KMS-11 (cell line): ENCODE results near the gene ARID1B.

Experiments
- H2AFZ ChIP-seq: fragments of 200-600 bp; sonication (generic); 2 replicates; pipeline ENCODE4 v1.6.1; 2016; ENCODE audit warnings: antibody characterized with exemption, mixed run types, low read depth
- H3K27ac ChIP-seq: fragments of 200-600 bp; sonication (generic); 2 replicates; pipeline ENCODE4 v1.6.1; 2016; ENCODE audit warnings: mild to moderate bottlenecking, mixed run types
- H3K27me3 ChIP-seq: fragments of 200-600 bp; sonication (generic); 2 replicates; pipeline ENCODE4 v1.6.1; 2017; ENCODE audit warnings: mild to moderate bottlenecking, low read depth, mixed run types, moderate library complexity; ENCODE audit not compliant: insufficient read depth
- H3K36me3 ChIP-seq: fragments of 200-600 bp; sonication (generic); 2 replicates; pipeline ENCODE4 v1.6.1; 2017; ENCODE audit warnings: mild to moderate bottlenecking, mixed run types; ENCODE audit not compliant: insufficient read depth
- H3K4me1 ChIP-seq: fragments of 200-600 bp; sonication (generic); 2 replicates; pipeline ENCODE4 v1.6.1; 2016; ENCODE audit warnings: mild to moderate bottlenecking, low read depth, mixed run types; ENCODE audit not compliant: poor library complexity, severe bottlenecking
- H3K4me2 ChIP-seq: fragments of 200-600 bp; sonication (generic); 2 replicates; pipeline ENCODE4 v1.7.0; 2016; ENCODE audit warnings: mild to moderate bottlenecking, mixed run types
- H3K4me3 ChIP-seq: fragments of 200-600 bp; sonication (generic); IDR thresholded peaks from 2 replicates; pipeline ENCODE4 v1.6.1; 2017; ENCODE audit warnings: low read depth, low read length, mixed read lengths; ENCODE audit not compliant: insufficient read depth
- H3K79me2 ChIP-seq: fragments of 200-600 bp; sonication (generic); 2 replicates; pipeline ENCODE4 v1.6.1; 2016; ENCODE audit warnings: low read depth, mixed run types; ENCODE audit not compliant: insufficient read depth
- H3K9ac ChIP-seq: fragments of 200-600 bp; sonication (generic); 2 replicates; pipeline ENCODE4 v1.6.1; 2016; ENCODE audit warnings: mild to moderate bottlenecking, mixed run types
- H4K20me1 ChIP-seq: fragments of 200-600 bp; sonication (generic); 2 replicates; pipeline ENCODE4 v1.6.1; 2016; ENCODE audit warnings: mild to moderate bottlenecking, mixed run types; ENCODE audit not compliant: insufficient read depth
- CTCF ChIP-seq: fragments of 200-600 bp; sonication (generic); conservative IDR thresholded peaks from 2 replicates; pipeline ENCODE4 v1.6.1; 2017; ENCODE audit warnings: low read depth, mild to moderate bottlenecking, antibody characterized with exemption, low read length, moderate library complexity, mixed read lengths

Gene ARID1B

GRCh38 chr6:157117431-157118095 lies 340.4 kb downstream of the ARID1B start:
- no peak overlapping the region for H3K4me2 ChIP-seq
- H3K79me2 ChIP-seq: no peaks in the 10 kb centered on the region
- H4K20me1 ChIP-seq: no peaks in the 10 kb centered on the region
- no peak overlapping the region for H3K27ac ChIP-seq
- H3K4me1 ChIP-seq: no peaks in the 10 kb centered on the region
- H3K27me3 ChIP-seq: no peaks in the 10 kb centered on the region
- H3K4me3 ChIP-seq: no peak overlapping the region
- no peak overlapping the region for H2AFZ ChIP-seq
- no peak overlapping the region for H3K9ac ChIP-seq
- 0 out of 2 replicates have a peak, but pooled peaks cover 3% of the 10 kb centered on the region for H3K36me3 ChIP-seq
- TF ChIP-seq CTCF: no peak

GRCh38 chr6:157119502-157120027 lies 342.4 kb downstream of the ARID1B start:
- no peaks in the 10 kb centered on the region for H3K79me2 ChIP-seq
- H3K27me3 ChIP-seq: no peaks in the 10 kb centered on the region
- H2AFZ ChIP-seq: no peak overlapping the region
- 0 out of 2 replicates have a peak, but pooled peaks cover 3% of the 10 kb centered on the region for H3K36me3 ChIP-seq
- no peaks in the 10 kb centered on the region for H3K4me1 ChIP-seq
- no peak overlapping the region for H3K27ac ChIP-seq
- no peak for TF ChIP-seq CTCF
- H4K20me1 ChIP-seq: no peaks in the 10 kb centered on the region
- H3K4me2 ChIP-seq: no peak overlapping the region
- no peak overlapping the region for H3K9ac ChIP-seq
- no peak overlapping the region for H3K4me3 ChIP-seq

- Histone ChIP-seq H4K20me1 (no peaks in the 10 kb centered on the region), H3K27ac (no peak overlapping the region), H3K9ac (no peak overlapping the region), H3K27me3 (no peaks in the 10 kb centered on the region), H3K4me2 (no peak overlapping the region), H3K4me1 (no peaks in the 10 kb centered on the region), H2AFZ (no peak overlapping the region), H3K36me3 (0 out of 2 replicates have a peak, but pooled peaks cover 3% of the 10 kb centered on the region), H3K79me2 (no peaks in the 10 kb centered on the region), H3K4me3 (no peak overlapping the region)
- TF ChIP-seq CTCF: no peak
Observed at GRCh38 chr6:157120534-157121232, 343.5 kb downstream of the ARID1B start.

GRCh38 chr6:157121897-157122296 lies 344.7 kb downstream of the ARID1B start:
- Histone ChIP-seq H3K27ac (no peak overlapping the region), H3K36me3 (no peaks in the 10 kb centered on the region), H4K20me1 (no peaks in the 10 kb centered on the region), H3K27me3 (no peaks in the 10 kb centered on the region), H3K4me3 (no peak overlapping the region), H3K4me1 (no peaks in the 10 kb centered on the region), H3K4me2 (no peak overlapping the region), H2AFZ (no peak overlapping the region), H3K79me2 (no peaks in the 10 kb centered on the region), H3K9ac (no peak overlapping the region)
- TF ChIP-seq CTCF: no peak
